ENCODE measurements around the gene SERPINE3. TPM values are rescaled to one million over a fixed set of nuclear protein-coding genes. Genes with fewer than 3 reads are reported as not detected.

SERPINE3 gene
- total and polyA plus RNA-seq, 2 donors (not counting 1 experiment from before 2014, with no cell fraction given), result not detected

DNA sequence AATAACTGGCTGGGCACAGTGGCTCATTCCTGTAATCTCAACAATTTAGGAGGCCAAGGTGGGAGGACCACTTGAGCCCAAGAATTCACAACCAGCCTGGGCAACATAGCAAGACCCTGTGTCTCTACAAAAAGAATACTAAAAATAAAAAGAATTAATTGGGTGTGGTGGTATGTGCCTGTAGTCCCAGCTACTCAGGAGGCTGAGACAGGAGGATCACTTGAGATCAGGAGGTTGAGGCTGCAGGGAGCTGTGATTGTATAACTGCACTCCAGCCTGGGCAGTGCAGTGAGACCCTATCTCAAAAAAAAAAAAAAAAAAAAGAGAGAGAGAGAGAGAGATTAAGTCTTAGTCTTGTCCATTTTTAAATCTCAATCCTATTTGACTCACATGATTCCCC is 35.6 kb upstream of the SERPINE3 start:
- no peak overlapping the region for H3K27ac ChIP-seq (ENCODE audit: insufficient read depth, low read length)
- TF ChIP-seq EZH2 (IDR thresholded peaks at IDR 0.05; ENCODE audit: low read length, missing control alignments), result no peak
- TF ChIP-seq, protein P1, sequence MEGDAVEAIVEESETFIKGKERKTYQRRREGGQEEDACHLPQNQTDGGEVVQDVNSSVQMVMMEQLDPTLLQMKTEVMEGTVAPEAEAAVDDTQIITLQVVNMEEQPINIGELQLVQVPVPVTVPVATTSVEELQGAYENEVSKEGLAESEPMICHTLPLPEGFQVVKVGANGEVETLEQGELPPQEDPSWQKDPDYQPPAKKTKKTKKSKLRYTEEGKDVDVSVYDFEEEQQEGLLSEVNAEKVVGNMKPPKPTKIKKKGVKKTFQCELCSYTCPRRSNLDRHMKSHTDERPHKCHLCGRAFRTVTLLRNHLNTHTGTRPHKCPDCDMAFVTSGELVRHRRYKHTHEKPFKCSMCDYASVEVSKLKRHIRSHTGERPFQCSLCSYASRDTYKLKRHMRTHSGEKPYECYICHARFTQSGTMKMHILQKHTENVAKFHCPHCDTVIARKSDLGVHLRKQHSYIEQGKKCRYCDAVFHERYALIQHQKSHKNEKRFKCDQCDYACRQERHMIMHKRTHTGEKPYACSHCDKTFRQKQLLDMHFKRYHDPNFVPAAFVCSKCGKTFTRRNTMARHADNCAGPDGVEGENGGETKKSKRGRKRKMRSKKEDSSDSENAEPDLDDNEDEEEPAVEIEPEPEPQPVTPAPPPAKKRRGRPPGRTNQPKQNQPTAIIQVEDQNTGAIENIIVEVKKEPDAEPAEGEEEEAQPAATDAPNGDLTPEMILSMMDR (conservative IDR thresholded peaks at IDR 0.05 in 1 of 2, IDR thresholded peaks at IDR 0.05 in 1 of 2; ENCODE audit: low read depth in 1 of 2, low read length in 2 of 2), result no peak
- no peak overlapping the region for H3K4me2 ChIP-seq (ENCODE audit: extremely low read depth, insufficient read depth, low read length)
- no peaks in the 10 kb centered on the region for H3K36me3 ChIP-seq (ENCODE audit: control insufficient read depth, insufficient read depth, low read length)
- H3K9ac ChIP-seq (ENCODE audit: insufficient read depth, low read length), result no peak overlapping the region
- H3K27me3 ChIP-seq (ENCODE audit: control insufficient read depth, insufficient read depth, low read length), result peaks cover 8% of the 10 kb centered on the region
- H3K4me1 ChIP-seq (ENCODE audit: control insufficient read depth, extremely low read depth, insufficient read depth, low read length), result no peaks in the 10 kb centered on the region
- no peak overlapping the region for H2AFZ ChIP-seq (ENCODE audit: low read length)
- H4K20me1 ChIP-seq (ENCODE audit: control insufficient read depth, extremely low read depth, insufficient read depth, low read length), result no peaks in the 10 kb centered on the region
- H3K4me3 ChIP-seq (replicated peaks in 1 of 4; ENCODE audit: control extremely low read depth in 1 of 4, insufficient read depth in 1 of 4, low read depth in 3 of 4, low read length in 4 of 4), result no peak overlapping the region
- H3K79me2 ChIP-seq (ENCODE audit: control insufficient read depth, insufficient read depth, low read length), result no peaks in the 10 kb centered on the region
- no peaks in the 10 kb centered on the region for H3K9me3 ChIP-seq (ENCODE audit: control insufficient read depth, insufficient read depth, low read depth, low read length)
- no peak for DNase-seq (ENCODE audit: low read depth in 2 of 2)

DNA sequence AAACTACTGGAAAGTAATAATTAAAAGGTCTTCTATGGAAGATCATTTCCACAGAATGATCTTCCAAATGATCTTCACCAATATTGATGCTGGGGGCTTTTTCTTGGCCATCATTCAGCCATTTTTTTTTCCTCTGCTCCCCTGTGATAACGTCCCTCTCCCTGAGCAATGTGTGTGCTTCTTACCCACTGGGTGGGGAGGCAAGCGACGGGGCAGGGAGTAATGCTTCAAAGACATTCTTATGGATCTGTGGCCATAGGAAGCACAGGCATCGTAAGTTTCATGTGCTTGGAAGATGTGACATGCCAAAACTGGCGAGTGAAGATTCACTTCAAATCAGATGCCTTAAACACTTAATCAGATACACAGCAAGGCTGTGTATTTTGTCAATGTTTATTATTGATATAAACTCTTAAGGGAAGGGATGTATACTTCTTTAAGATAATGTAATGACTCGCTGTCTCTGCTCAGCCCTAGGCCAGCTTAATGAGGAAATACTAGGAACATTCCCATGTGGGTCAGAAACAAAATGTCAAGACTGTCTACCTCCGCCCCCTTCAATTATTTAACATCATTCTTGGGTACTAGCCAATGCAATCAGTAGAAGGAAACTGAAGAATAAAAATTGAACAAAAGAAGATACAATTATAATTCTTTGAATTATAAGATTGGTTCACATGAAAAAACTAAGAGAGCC is 34.1 kb upstream of the SERPINE3 start:
- Histone ChIP-seq H2AFZ (ENCODE audit: low read length) (no peak overlapping the region), H3K36me3 (ENCODE audit: control insufficient read depth, insufficient read depth, low read length) (no peaks in the 10 kb centered on the region), H3K4me3 (replicated peaks in 1 of 4; ENCODE audit: control extremely low read depth in 1 of 4, insufficient read depth in 1 of 4, low read depth in 3 of 4, low read length in 4 of 4) (no peak overlapping the region), H3K27me3 (ENCODE audit: control insufficient read depth, insufficient read depth, low read length) (peaks cover 5% of the 10 kb centered on the region), H3K9me3 (ENCODE audit: control insufficient read depth, insufficient read depth, low read depth, low read length) (no peaks in the 10 kb centered on the region), H3K79me2 (ENCODE audit: control insufficient read depth, insufficient read depth, low read length) (no peaks in the 10 kb centered on the region), H3K27ac (ENCODE audit: insufficient read depth, low read length) (no peak overlapping the region), H3K9ac (ENCODE audit: insufficient read depth, low read length) (no peak overlapping the region), H3K4me1 (ENCODE audit: control insufficient read depth, extremely low read depth, insufficient read depth, low read length) (no peaks in the 10 kb centered on the region), H3K4me2 (ENCODE audit: extremely low read depth, insufficient read depth, low read length) (no peak overlapping the region), H4K20me1 (ENCODE audit: control insufficient read depth, extremely low read depth, insufficient read depth, low read length) (no peaks in the 10 kb centered on the region)
- TF ChIP-seq, protein P1 (conservative IDR thresholded peaks at IDR 0.05 in 1 of 2, IDR thresholded peaks at IDR 0.05 in 1 of 2; ENCODE audit: low read depth in 1 of 2, low read length in 2 of 2), result no peak
- no peak for TF ChIP-seq EZH2 (IDR thresholded peaks at IDR 0.05; ENCODE audit: low read length, missing control alignments)
- peak in 1 of 2 donors; percentile 15 for DNase-seq (ENCODE audit: low read depth in 2 of 2)

DNA sequence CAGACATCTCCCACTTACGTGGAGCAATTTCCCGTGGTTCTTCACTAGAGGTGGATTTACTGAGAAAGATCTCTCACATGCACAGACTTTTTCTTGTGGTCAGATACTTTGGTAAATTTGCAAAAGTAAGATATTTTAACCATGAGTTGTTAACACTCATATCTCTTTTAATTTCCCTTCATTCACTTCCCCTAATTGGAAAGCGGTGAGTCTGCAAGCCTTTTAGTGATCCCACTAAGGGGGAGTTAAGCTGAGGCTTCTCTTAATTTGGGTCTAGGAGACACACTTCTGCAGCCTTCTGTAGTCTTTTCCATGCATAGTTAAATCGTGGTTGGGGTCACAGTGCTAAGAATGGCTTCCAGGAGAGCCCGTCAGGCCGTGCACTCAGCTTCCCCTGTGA is 30.7 kb upstream of the SERPINE3 start:
- Histone ChIP-seq H3K27me3 (ENCODE audit: control insufficient read depth, insufficient read depth, low read length) (peaks cover 2% of the 10 kb centered on the region), H3K79me2 (ENCODE audit: control insufficient read depth, insufficient read depth, low read length) (no peaks in the 10 kb centered on the region), H2AFZ (ENCODE audit: low read length) (no peak overlapping the region), H4K20me1 (ENCODE audit: control insufficient read depth, extremely low read depth, insufficient read depth, low read length) (no peaks in the 10 kb centered on the region), H3K9me3 (ENCODE audit: control insufficient read depth, insufficient read depth, low read depth, low read length) (no peaks in the 10 kb centered on the region), H3K27ac (ENCODE audit: insufficient read depth, low read length) (no peak overlapping the region), H3K4me2 (ENCODE audit: extremely low read depth, insufficient read depth, low read length) (no peak overlapping the region), H3K9ac (ENCODE audit: insufficient read depth, low read length) (no peak overlapping the region), H3K36me3 (ENCODE audit: control insufficient read depth, insufficient read depth, low read length) (no peaks in the 10 kb centered on the region), H3K4me1 (ENCODE audit: control insufficient read depth, extremely low read depth, insufficient read depth, low read length) (no peaks in the 10 kb centered on the region), H3K4me3 (replicated peaks in 1 of 4; ENCODE audit: control extremely low read depth in 1 of 4, insufficient read depth in 1 of 4, low read depth in 3 of 4, low read length in 4 of 4) (no peak overlapping the region)
- TF ChIP-seq EZH2 (IDR thresholded peaks at IDR 0.05; ENCODE audit: low read length, missing control alignments), result no peak
- no peak for DNase-seq (ENCODE audit: low read depth in 2 of 2)
